GM12878 (cell line): ENCODE results near the gene OSBPL3. TPM values are rescaled to one million over a fixed set of nuclear protein-coding genes. Genes with fewer than 3 reads are reported as not detected.

ENCODE experiments used
- ATAC-seq: fragments of 200-7000 bp; cut with Tn5 transposase; 3 replicates; pipeline ENCODE4 v1.9.1; 2020; ENCODE audit warnings: mild to moderate bottlenecking, moderate library complexity
- BruUV-seq: library from RNA; stranded (reverse); fragments of 400-500 nt; replicated peaks from 2 replicates; lab custom pipeline; 2021; lab: Mats Ljungman, UMichigan
- CTCF ChIA-PET: fragments of 300-600 bp; sonication (Branson Sonifier 250); formaldehyde crosslinking; extraction: SDS; loops from one replicate; lab custom pipeline; 2021; ENCODE audit warnings: inconsistent platforms; lab: Yijun Ruan, JAX
- POLR2A ChIA-PET: fragments of 350-600 bp; formaldehyde crosslinking; extraction: SDS; loops from one replicate; lab custom pipeline; 2021; ENCODE audit warnings: inconsistent platforms; lab: Charles Lee
- RAD21 ChIA-PET: fragments of 300-600 bp; sonication (Branson Sonifier 250); formaldehyde crosslinking; loops from one replicate; lab custom pipeline; 2023; ENCODE audit warnings: antibody characterized with exemption; ENCODE audit not compliant: unreplicated experiment; lab: Charles Lee
- SMC1A ChIA-PET: fragments of 300-600 bp; sonication (Branson Sonifier 250); formaldehyde crosslinking; loops from one replicate; lab custom pipeline; 2023; ENCODE audit not compliant: unreplicated experiment, uncharacterized antibody; lab: Charles Lee
- DNase-seq: peaks from one replicate; pipeline ENCODE4 v3.0.0-alpha.2; 2011; ENCODE audit warnings: low read depth, low spot score
- FAIRE-seq: peaks from 3 replicates; lab custom pipeline; 2011; peaks lifted over from hg19 to GRCh38; lab: Jason Lieb, UNC
- H2AFZ ChIP-seq: 2 replicates; pipeline ENCODE4 v1.6.0; 2011; ENCODE audit warnings: low read depth, low read length, control low read depth; ENCODE audit not compliant: control insufficient read depth
- H3K27ac ChIP-seq: 2 replicates; pipeline ENCODE4 v1.5.1; 2011; ENCODE audit warnings: control low read depth; ENCODE audit not compliant: control insufficient read depth, insufficient read depth
- H3K27me3 ChIP-seq, 2 experiments: replicated peaks in 1 of 2; 2 replicates each; pipeline versions ENCODE4 v1.6.0 to v1.6.1; 2011; ENCODE audit warnings: low read length in 1 of 2; ENCODE audit not compliant: control insufficient read depth in 2 of 2, insufficient read depth in 2 of 2
- H3K36me3 ChIP-seq, 2 experiments: 2 replicates each; pipeline ENCODE4 v1.5.1; 2011; ENCODE audit warnings: low read length in 1 of 2; ENCODE audit not compliant: control insufficient read depth in 2 of 2, insufficient read depth in 2 of 2
- H3K4me1 ChIP-seq: 2 replicates; pipeline ENCODE4 v1.6.1; 2011; ENCODE audit warnings: mild to moderate bottlenecking, low read length, moderate library complexity, mixed read lengths; ENCODE audit not compliant: control insufficient read depth, insufficient read depth
- H3K4me2 ChIP-seq: 2 replicates; pipeline ENCODE4 v1.6.0; 2011; ENCODE audit warnings: control low read depth; ENCODE audit not compliant: control insufficient read depth, insufficient read depth
- H3K4me3 ChIP-seq: fragments of 200-600 bp; sonication (generic); 2 replicates; pipeline ENCODE4 v1.5.1; 2016
- H3K79me2 ChIP-seq: 2 replicates; pipeline ENCODE4 v1.6.0; 2011; ENCODE audit warnings: low read length; ENCODE audit not compliant: control insufficient read depth, insufficient read depth
- H3K9ac ChIP-seq: 2 replicates; pipeline ENCODE4 v1.8.0; 2011; ENCODE audit warnings: low read length, control low read depth, mixed read lengths; ENCODE audit not compliant: control insufficient read depth, insufficient read depth
- H3K9me3 ChIP-seq: replicated peaks from 3 replicates; pipeline ENCODE4 v1.5.1; 2011; ENCODE audit warnings: mild to moderate bottlenecking, low read length; ENCODE audit not compliant: control insufficient read depth, insufficient read depth
- H4K20me1 ChIP-seq: 2 replicates; pipeline ENCODE4 v1.6.0; 2011; ENCODE audit not compliant: control insufficient read depth, insufficient read depth
- CHD1 ChIP-seq: IDR thresholded peaks from 2 replicates; pipeline ENCODE4 v1.6.1; 2012; ENCODE audit warnings: low read depth, low read length, improper control_type of control experiment
- CREM ChIP-seq: IDR thresholded peaks from 2 replicates; pipeline ENCODE4 v1.6.1; 2014; ENCODE audit warnings: antibody characterized with exemption, low read depth
- EED ChIP-seq: sonication (generic); IDR thresholded peaks from 2 replicates; pipeline ENCODE4 v1.6.1; 2016; ENCODE audit warnings: antibody characterized with exemption, low read depth
- KDM1A ChIP-seq: fragments of 200-600 bp; sonication (generic); IDR thresholded peaks from 2 replicates; pipeline ENCODE4 v1.6.1; 2016; ENCODE audit warnings: borderline replicate concordance
- MTA3 ChIP-seq: IDR thresholded peaks from 2 replicates; pipeline ENCODE4 v1.6.1; 2012; ENCODE audit warnings: low read length, inconsistent platforms, borderline replicate concordance
- PBX3 ChIP-seq: IDR thresholded peaks from 2 replicates; pipeline ENCODE4 v1.6.1; 2011; ENCODE audit warnings: mild to moderate bottlenecking, low read depth, low read length, moderate library complexity; ENCODE audit not compliant: insufficient replicate concordance
- PRDM15 ChIP-seq: fragments of 450-650 bp; formaldehyde crosslinking; IDR thresholded peaks from 2 replicates; pipeline ENCODE4 v1.4.0; 2020; ENCODE audit warnings: mild to moderate bottlenecking, moderate library complexity
- RAD51 ChIP-seq: fragments of 450-650 bp; IDR thresholded peaks from 2 replicates; pipeline ENCODE4 v1.6.1; 2016; ENCODE audit warnings: moderate library complexity, mild to moderate bottlenecking, inconsistent platforms
- SIN3A ChIP-seq: IDR thresholded peaks from 2 replicates; pipeline ENCODE4 v1.6.1; 2012; ENCODE audit warnings: low read depth, low read length, improper control_type of control experiment
- SPI1 ChIP-seq: IDR thresholded peaks from 2 replicates; pipeline ENCODE4 v1.6.1; 2011; ENCODE audit warnings: low read depth, mild to moderate bottlenecking, low read length, moderate library complexity, borderline replicate concordance; ENCODE audit not compliant: insufficient read depth
- TBL1XR1 ChIP-seq: IDR thresholded peaks from 2 replicates; pipeline ENCODE4 v1.6.1; 2012; ENCODE audit warnings: low read depth, low read length, improper control_type of control experiment
- ZNF207 ChIP-seq: fragments of 450-650 bp; IDR thresholded peaks from 2 replicates; pipeline ENCODE4 v1.6.1; 2014; ENCODE audit warnings: antibody characterized with exemption, mild to moderate bottlenecking, borderline replicate concordance
- WGBS: methylation state at CpG from one replicate; pipeline ENCODE4 v1.1.6; 2016; ENCODE audit warnings: low lambda C conversion rate; ENCODE audit not compliant: insufficient replicate concordance, insufficient coverage; ENCODE audit errors: missing lambda C conversion rate; 5-methylcytosine and 5-hydroxymethylcytosine counted together
- in situ Hi-C: fragments of 300-500 bp; cut with MboI; formaldehyde crosslinking; loops from 9 replicates; pipeline ENCODE4 v1.14.3; 2018; ENCODE audit warnings: mixed read lengths
- intact Hi-C: fragments of 100-400 bp; cut with micrococcal nuclease; formaldehyde crosslinking; loops from one replicate; pipeline ENCODE4 v1.14.2; 2022; ENCODE audit not compliant: unreplicated experiment
- polyA plus RNA-seq, 11 experiments: library from polyadenylated mRNA; depleted of rRNA in 4 of 11; unstranded in 6 of 11; stranded (reverse) in 5 of 11; fragments of >200 nt; fragmentation: Nextera tagmentation in 4 of 11; fragmentation: Illumina TruSeq in 1 of 11; extraction: Ambion mirVana in 4 of 11; extraction: Trizol in 1 of 11; gene quantifications; 1 replicate in 1 of 11; 2 replicates in 10 of 11; pipeline versions ENCODE4 v1.2.1 to v1.2.3, GENCODE V29; 2011 to 2016; ENCODE audit warnings: inconsistent platforms in 2 of 11, missing spikeins in 2 of 11, low read depth in 1 of 11
- total RNA-seq, 4 experiments: library from RNA; depleted of rRNA in 3 of 4; stranded (reverse); fragments of >200 nt in 3 of 4; fragmentation: Illumina TruSeq in 1 of 4; extraction: Trizol in 1 of 4; gene quantifications; 2 replicates each; pipeline versions ENCODE4 v1.2.1 to v1.2.3, GENCODE V29; 2013 to 2021

Gene OSBPL3
- total and polyA plus RNA-seq, 10 of the 15 experiments (the other 5 are each of a cell fraction or from before 2014, with no cell fraction given): 6.1 to 46.6 (median 27.0) TPM

GRCh38 chr7:24871770-24872169 is 108.2 kb downstream of the OSBPL3 start:
- no peaks in the 10 kb centered on the region for H3K27me3 ChIP-seq
- H3K36me3 ChIP-seq: peaks cover 3 to 9% of the 10 kb centered on the region in 2 experiments
- no peak overlapping the region for H3K4me3 ChIP-seq
- no peak for TF ChIP-seq TBL1XR1
- no peak for TF ChIP-seq SIN3A
- TF ChIP-seq SPI1: peak; percentile 98
- TF ChIP-seq, all 136 proteins: peak for 1
- ChIA-PET CTCF (interaction anchor here (0.6 to 0.9 kb wide), 5 partner anchors 10 to 218 kb away, joined by 3 to 4 read pairs (median 4); no protein-coding TSS in a partner anchor), RAD21 (interaction anchor here (1.3 kb wide), 1 partner anchor 51 kb away, joined by 7 read pairs; no protein-coding TSS in a partner anchor), POLR2A (interaction anchor here (0.7 to 0.8 kb wide), 2 partner anchors 9 to 100 kb away, joined by 3 to 5 read pairs; no protein-coding TSS in a partner anchor), SMC1A (interaction anchor here (0.6 to 1.7 kb wide), 12 partner anchors 9 to 158 kb away, joined by 3 to 9 read pairs (median 4); no protein-coding TSS in a partner anchor)
- H3K79me2 ChIP-seq: no peaks in the 10 kb centered on the region
- BruUV-seq: no TSS peak
- H2AFZ ChIP-seq: no peak overlapping the region
- FAIRE-seq (no peak), DNase-seq (no peak), ATAC-seq (peak; percentile 90)
- no peaks in the 10 kb centered on the region for H4K20me1 ChIP-seq
- H3K9ac ChIP-seq: no peak overlapping the region
- H3K9me3 ChIP-seq: no peaks in the 10 kb centered on the region
- peaks cover 14% of the 10 kb centered on the region; the same call in 1 of the 2 replicates for H3K4me1 ChIP-seq
- H3K4me2 ChIP-seq: no peak overlapping the region
- H3K27ac ChIP-seq: no peak overlapping the region
- intact Hi-C loops: no loop called here
- in situ Hi-C loops: no loop called here

GRCh38 chr7:24870766-24871165 is 109.2 kb downstream of the OSBPL3 start:
- Histone ChIP-seq H3K4me2 (no peak overlapping the region), H3K4me1 (peaks cover 14% of the 10 kb centered on the region; the same call in 1 of the 2 replicates), H4K20me1 (no peaks in the 10 kb centered on the region), H3K27ac (no peak overlapping the region), H3K79me2 (no peaks in the 10 kb centered on the region), H3K4me3 (no peak overlapping the region), H2AFZ (no peak overlapping the region), H3K9me3 (no peaks in the 10 kb centered on the region), H3K9ac (no peak overlapping the region), H3K36me3 (peaks cover 3 to 13% of the 10 kb centered on the region in 2 experiments), H3K27me3 (no peaks in the 10 kb centered on the region)
- CTCF ChIA-PET: interaction anchor here (0.6 to 0.7 kb wide), 2 partner anchors 50 to 1607 kb away, joined by 3 read pairs; no protein-coding TSS in a partner anchor
- BruUV-seq: no TSS peak
- in situ Hi-C loops: no loop called here
- 89% methylated on average over 6 of the region's 6 CpGs for WGBS
- ATAC-seq (no peak), FAIRE-seq (no peak), DNase-seq (no peak)
- RAD21 ChIA-PET: no interaction called here
- SMC1A ChIA-PET: interaction anchor here (1.1 to 1.7 kb wide), 4 partner anchors 12 to 100 kb away, joined by 4 to 9 read pairs (median 4); no protein-coding TSS in a partner anchor
- POLR2A ChIA-PET: no interaction called here
- intact Hi-C loops: no loop called here
- TF ChIP-seq EED (no peak), CREM (no peak), RAD51 (no peak), MTA3 (no peak), PRDM15 (CRISPR knock-in tag) (no peak), ZNF207 (no peak), KDM1A (no peak), CHD1 (no peak), SPI1 (no peak), PBX3 (no peak)
